Measurements from ENCODE around the gene GIGYF1. TPM values are rescaled to one million over a fixed set of nuclear protein-coding genes. Genes with fewer than 3 reads are reported as not detected.

GIGYF1 gene
- total and polyA plus RNA-seq, 2 of the 8 experiments (the other 6 are each of a cell fraction or from before 2014, with no cell fraction given): 24.1 to 99.3 TPM

DNA sequence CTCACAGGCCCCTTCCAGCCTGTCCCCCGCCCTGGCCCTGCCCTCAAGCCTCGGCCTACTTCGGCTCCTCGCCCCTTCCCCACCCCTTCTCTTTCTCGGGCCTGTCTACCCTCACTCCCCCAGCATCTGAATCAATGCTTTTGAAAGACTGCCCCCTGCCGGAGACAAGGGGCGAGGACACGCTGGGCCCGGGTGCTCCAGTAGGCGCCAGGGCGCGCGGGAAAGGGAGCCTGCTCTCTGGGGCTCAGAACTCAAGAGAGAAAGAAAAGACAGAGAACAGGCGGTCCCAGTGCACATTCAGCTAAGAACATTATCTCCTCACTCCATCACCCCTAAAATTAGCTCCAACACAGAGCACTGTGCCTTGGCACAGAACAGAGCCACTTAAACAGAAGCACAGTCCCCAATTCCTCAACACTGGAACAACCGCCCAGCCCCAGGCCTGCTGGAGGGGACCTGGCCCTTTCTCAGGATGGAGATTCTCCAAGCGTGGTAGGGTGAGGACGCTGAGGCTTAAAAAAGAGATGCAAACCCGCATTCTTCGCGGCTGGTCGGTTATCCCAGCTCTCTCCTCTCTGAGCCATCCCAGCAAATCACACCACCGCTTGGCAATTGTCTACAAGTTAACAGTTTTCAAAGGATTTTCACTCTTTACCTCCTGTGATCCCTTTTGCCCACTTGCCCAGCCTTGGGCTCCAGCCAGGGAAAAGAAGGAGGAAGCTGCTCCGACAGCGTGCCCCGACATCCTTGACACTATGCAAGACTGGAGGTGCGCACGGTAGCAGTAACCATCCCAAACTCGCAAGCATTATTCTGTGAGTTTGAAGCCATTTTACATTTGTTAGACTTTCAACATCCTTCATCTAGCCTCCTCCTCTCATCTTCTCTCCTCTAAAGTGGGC, 2.1 kb downstream of the GIGYF1 start (continued):
- 0 out of 2 replicates have a peak, but pooled peaks have one; percentile 16 for TF ChIP-seq RXRA (IDR thresholded peaks at IDR 0.05; ENCODE audit: insufficient read depth, low read depth, low read length)
- no peak for TF ChIP-seq BRCA1 (IDR thresholded peaks at IDR 0.05; ENCODE audit: low read depth, low read length)
- TF ChIP-seq RAD21 (IDR thresholded peaks at IDR 0.05 in 1 of 2, conservative IDR thresholded peaks at IDR 0.05 in 1 of 2; ENCODE audit: low read depth in 2 of 2, low read length in 2 of 2): peak; percentile 66 to 80
- 0 out of 2 replicates have a peak, but pooled peaks have one; percentile 50 for TF ChIP-seq SP4 (IDR thresholded peaks at IDR 0.05; ENCODE audit: low read length)
- TF ChIP-seq JUN (IDR thresholded peaks at IDR 0.05; ENCODE audit: low read depth, low read length): no peak
- no peak for TF ChIP-seq SIX5 (IDR thresholded peaks at IDR 0.05; ENCODE audit: low read depth, low read length)
- peak in 1 of 2 experiments; percentile 66; a peak in 1 of 3 replicates for TF ChIP-seq POLR2A (IDR thresholded peaks at IDR 0.05; ENCODE audit: control extremely low read depth in 1 of 2, low read depth in 2 of 2, low read length in 2 of 2)
- TF ChIP-seq, protein P1, sequence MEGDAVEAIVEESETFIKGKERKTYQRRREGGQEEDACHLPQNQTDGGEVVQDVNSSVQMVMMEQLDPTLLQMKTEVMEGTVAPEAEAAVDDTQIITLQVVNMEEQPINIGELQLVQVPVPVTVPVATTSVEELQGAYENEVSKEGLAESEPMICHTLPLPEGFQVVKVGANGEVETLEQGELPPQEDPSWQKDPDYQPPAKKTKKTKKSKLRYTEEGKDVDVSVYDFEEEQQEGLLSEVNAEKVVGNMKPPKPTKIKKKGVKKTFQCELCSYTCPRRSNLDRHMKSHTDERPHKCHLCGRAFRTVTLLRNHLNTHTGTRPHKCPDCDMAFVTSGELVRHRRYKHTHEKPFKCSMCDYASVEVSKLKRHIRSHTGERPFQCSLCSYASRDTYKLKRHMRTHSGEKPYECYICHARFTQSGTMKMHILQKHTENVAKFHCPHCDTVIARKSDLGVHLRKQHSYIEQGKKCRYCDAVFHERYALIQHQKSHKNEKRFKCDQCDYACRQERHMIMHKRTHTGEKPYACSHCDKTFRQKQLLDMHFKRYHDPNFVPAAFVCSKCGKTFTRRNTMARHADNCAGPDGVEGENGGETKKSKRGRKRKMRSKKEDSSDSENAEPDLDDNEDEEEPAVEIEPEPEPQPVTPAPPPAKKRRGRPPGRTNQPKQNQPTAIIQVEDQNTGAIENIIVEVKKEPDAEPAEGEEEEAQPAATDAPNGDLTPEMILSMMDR (IDR thresholded peaks at IDR 0.05; ENCODE audit: control extremely low read depth in 1 of 3, insufficient read depth in 1 of 3, low read depth in 1 of 3, low read length in 3 of 3): peak in 2 of 3 experiments; percentile 87 to 93; a peak in 3 of 4 replicates

Measured in H1 (cell line).